Mesothelial cell of epicardium (in vitro differentiated cells): Measurements from ENCODE around the gene NAPG. TPM values are rescaled to one million over a fixed set of nuclear protein-coding genes. Genes with fewer than 3 reads are reported as not detected.
"Not testable (repeated sequence)": the region's sequence is repeated elsewhere in the genome, so short reads cannot be mapped to it uniquely, and the experiment has no call there.

ENCODE experiments used
- DNase-seq, 2 experiments: peaks; one replicate each; pipeline ENCODE4 v3.0.0; 2021; ENCODE audit warnings: low spot score in 2 of 2; ENCODE audit not compliant: unreplicated experiment in 2 of 2
- H3K27ac Mint-ChIP-seq: 2 replicates; pipeline ENCODE4 v1.8.0; 2021; ENCODE audit warnings: mixed read lengths
- H3K27me3 Mint-ChIP-seq: 2 replicates; pipeline ENCODE4 v1.8.0; 2021; ENCODE audit warnings: low read depth, mixed read lengths
- H3K36me3 Mint-ChIP-seq: 2 replicates; pipeline ENCODE4 v1.8.0; 2021; ENCODE audit warnings: mixed read lengths
- H3K4me1 Mint-ChIP-seq: 2 replicates; pipeline ENCODE4 v1.8.0; 2021; ENCODE audit warnings: mixed read lengths
- H3K4me3 Mint-ChIP-seq: 2 replicates; pipeline ENCODE4 v1.8.0; 2021; ENCODE audit warnings: mild to moderate bottlenecking, moderate library complexity, mixed read lengths
- H3K9me3 Mint-ChIP-seq: 2 replicates; pipeline ENCODE4 v1.8.0; 2021; ENCODE audit warnings: mixed read lengths
- total RNA-seq: library from RNA; stranded (reverse); gene quantifications from 3 replicates; pipeline ENCODE4 v1.2.1, GENCODE V29; 2021
- TF ChIP-seq, protein P1 (sequence below): fragments of 200-600 bp; sonication (generic); IDR thresholded peaks from one replicate; pipeline ENCODE4 v1.5.0; 2021; ENCODE audit warnings: antibody characterized with exemption; ENCODE audit not compliant: unreplicated experiment

NAPG gene
- total RNA-seq, 1 donor from 2014 or later: 27.2 TPM

DNA sequence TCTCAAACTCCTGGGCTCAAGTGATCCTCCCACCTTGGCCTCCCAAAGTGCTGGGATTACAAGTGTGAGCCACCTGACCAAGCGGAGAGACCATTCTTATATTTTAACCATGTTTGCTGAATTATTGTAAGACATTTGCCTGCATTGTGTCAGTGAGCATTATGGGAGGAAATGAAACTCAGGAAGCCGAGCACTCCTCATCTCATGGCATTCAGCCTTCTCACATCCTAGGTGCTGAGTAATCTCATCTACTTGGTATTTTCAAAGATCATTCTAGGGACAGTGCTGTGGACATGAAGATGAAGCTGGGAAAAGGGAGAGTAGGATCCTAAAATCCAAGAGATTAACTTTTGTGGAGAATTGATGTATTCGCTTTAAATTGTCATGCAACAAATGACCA lies 66.1 kb downstream of the NAPG start:
- TF ChIP-seq, protein P1, sequence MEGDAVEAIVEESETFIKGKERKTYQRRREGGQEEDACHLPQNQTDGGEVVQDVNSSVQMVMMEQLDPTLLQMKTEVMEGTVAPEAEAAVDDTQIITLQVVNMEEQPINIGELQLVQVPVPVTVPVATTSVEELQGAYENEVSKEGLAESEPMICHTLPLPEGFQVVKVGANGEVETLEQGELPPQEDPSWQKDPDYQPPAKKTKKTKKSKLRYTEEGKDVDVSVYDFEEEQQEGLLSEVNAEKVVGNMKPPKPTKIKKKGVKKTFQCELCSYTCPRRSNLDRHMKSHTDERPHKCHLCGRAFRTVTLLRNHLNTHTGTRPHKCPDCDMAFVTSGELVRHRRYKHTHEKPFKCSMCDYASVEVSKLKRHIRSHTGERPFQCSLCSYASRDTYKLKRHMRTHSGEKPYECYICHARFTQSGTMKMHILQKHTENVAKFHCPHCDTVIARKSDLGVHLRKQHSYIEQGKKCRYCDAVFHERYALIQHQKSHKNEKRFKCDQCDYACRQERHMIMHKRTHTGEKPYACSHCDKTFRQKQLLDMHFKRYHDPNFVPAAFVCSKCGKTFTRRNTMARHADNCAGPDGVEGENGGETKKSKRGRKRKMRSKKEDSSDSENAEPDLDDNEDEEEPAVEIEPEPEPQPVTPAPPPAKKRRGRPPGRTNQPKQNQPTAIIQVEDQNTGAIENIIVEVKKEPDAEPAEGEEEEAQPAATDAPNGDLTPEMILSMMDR: no peak
- Mint-ChIP-seq H3K9me3 (no peaks in the 10 kb centered on the region), H3K4me1 (no peaks in the 10 kb centered on the region), H3K27me3 (no peaks in the 10 kb centered on the region), H3K27ac (no peak overlapping the region), H3K36me3 (no peaks in the 10 kb centered on the region), H3K4me3 (no peak overlapping the region)
- no peak for DNase-seq

GRCh38 chr18:10593366-10594022 lies 67.7 kb downstream of the NAPG start:
- H3K27ac Mint-ChIP-seq, H3K4me3 Mint-ChIP-seq, H3K27me3 Mint-ChIP-seq: not testable (repeated sequence)

GRCh38 chr18:10595917-10596316 lies 70.1 kb downstream of the NAPG start:
- not testable (repeated sequence) for H3K9me3 Mint-ChIP-seq, H3K4me3 Mint-ChIP-seq

More at GRCh38 chr18:10593366-10594022, 67.7 kb downstream of the NAPG start:
- not testable (repeated sequence) for H3K4me1 Mint-ChIP-seq, DNase-seq, H3K36me3 Mint-ChIP-seq, H3K9me3 Mint-ChIP-seq

DNA sequence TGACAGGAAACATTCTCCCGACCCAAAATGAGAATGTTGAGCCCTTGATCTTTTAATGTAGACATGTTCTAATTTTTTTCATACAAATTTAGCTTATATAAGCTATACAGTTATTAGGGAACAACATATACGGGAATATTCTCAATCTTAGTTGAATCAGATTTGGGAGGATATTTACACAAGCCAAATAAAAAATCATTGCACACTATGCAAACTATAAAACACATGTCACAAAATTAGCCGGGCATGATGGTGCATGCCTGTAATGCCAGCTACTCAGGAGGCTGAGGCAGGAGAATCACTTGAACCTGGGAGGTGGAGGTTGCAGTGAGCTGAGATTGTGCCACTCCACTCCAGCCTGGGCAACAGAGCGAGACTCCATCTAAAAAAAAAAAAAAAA lies 71.9 kb downstream of the NAPG start:
- not testable (repeated sequence) for H3K4me1 Mint-ChIP-seq, H3K27ac Mint-ChIP-seq, DNase-seq, H3K4me3 Mint-ChIP-seq, H3K27me3 Mint-ChIP-seq, H3K9me3 Mint-ChIP-seq, H3K36me3 Mint-ChIP-seq

More at GRCh38 chr18:10595917-10596316, 70.1 kb downstream of the NAPG start:
- H3K27me3 Mint-ChIP-seq, H3K36me3 Mint-ChIP-seq, H3K27ac Mint-ChIP-seq, DNase-seq, H3K4me1 Mint-ChIP-seq: not testable (repeated sequence)

DNA sequence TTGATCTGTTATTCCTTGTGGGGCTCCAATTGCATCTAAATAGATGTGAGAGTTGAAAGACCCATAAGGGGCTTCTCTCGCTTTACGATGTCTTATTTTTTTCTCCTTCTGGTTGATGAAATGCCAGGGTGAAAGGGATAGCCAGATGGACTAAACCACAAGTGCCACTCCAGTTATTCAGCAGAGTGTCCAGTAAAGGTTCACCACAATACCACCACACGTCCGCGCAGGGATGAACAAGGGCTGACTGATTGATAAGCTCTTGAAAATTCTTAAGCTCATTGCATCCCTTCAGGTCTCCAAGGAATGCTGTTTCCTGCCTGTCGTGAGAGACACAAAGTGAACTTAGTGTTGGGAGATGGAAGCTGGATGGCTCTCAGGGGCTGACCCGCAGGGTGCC lies 74.9 kb downstream of the NAPG start:
- DNase-seq, H3K36me3 Mint-ChIP-seq, H3K27me3 Mint-ChIP-seq, H3K4me3 Mint-ChIP-seq, H3K9me3 Mint-ChIP-seq, H3K27ac Mint-ChIP-seq, H3K4me1 Mint-ChIP-seq: not testable (repeated sequence)

Other genes starting within 250 kb of the NAPG start
- 104 to 111 TPM (median 107 TPM) in 3 replicates for gene APCDD1, start 71.4 kb upstream of the NAPG start, total RNA-seq